ENCODE measurements around the gene MARCHF10. TPM values are rescaled to one million over a fixed set of nuclear protein-coding genes. Genes with fewer than 3 reads are reported as not detected.
"Not testable (repeated sequence)": the region's sequence is repeated elsewhere in the genome, so short reads cannot be mapped to it uniquely, and the experiment has no call there.

Gene MARCHF10
- total RNA-seq, 1 experiment from 2014 or later, result not detected

DNA sequence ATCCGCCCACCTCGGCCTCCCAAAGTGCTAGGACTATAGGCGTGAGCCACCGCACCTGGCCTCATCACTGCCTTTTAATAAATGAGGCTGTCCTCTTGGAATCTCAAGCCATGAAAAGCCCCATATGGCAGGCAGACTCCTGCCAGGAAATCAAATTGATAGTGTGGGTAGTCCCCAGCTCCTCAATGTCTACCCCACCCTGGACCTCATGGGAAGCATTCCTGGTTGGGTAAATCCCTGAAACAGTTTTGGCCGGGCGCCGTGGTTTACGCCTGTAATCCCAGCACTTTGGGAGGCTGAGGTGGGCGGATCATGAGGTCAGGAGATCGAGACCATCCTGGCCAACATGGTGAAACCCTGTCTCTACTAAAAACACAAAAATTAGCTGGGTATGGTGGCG, 109.7 kb downstream of the MARCHF10 start:
- not testable (repeated sequence) for DNase-seq (ENCODE audit: low read depth)

DNA sequence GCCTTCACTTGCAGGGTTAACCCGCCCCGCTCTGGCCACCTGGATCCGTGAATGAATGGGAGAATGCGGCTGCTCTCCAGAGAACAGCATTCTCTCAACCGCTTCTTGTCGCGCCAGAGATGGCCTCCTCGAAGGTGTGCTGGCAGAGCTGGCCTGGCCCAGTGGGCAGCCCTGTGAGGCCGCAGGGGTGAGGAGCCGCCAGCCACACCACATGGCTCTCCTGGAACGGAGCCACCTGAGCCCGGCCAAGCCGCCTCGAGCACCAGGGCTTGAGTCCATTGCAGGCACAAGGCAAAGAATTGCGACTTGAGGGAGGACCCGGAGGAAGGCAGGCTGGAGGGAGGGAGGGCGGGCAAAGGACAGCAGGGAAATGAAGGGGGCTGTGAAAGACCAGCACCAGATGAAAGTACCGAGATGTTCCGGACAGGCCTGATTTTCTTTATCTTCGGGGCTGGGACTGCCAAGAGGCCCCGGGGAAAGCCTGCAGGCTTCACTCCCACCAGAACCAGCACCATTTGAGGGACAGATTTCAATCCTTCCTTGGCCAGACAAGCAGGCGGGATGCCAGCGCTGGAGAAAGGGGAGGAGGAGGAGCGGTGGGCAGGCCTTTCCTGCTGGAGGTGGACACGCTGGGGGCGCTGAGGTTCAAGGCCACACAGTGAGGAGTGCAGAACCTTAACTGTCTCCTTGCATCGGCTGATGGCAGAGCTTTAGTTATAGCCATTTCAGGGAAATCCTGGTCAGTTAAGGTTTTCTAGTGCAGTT, 111.2 kb downstream of the MARCHF10 start:
- no peak for DNase-seq (ENCODE audit: low read depth)

DNA sequence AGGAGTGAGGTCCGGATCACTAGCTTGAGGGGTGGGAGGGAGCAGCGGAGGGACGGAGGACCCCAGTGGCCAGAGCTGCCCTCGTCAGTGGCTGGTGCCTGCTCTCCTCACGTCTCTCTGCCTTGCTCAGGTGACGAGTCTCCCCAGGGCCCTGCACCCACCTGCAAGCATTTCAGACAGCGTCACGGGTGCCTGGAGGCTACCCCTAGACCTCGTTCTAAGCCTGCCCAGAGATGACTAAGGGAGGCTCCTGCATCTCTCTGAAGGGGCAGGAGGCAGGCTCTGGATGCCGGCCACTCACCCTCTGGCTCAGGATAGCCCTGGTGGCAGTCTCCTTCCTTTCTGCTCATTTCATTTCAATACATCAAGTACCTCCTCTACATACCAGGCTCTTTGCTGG, 111.9 kb downstream of the MARCHF10 start:
- DNase-seq (ENCODE audit: low read depth), result no peak

DNA sequence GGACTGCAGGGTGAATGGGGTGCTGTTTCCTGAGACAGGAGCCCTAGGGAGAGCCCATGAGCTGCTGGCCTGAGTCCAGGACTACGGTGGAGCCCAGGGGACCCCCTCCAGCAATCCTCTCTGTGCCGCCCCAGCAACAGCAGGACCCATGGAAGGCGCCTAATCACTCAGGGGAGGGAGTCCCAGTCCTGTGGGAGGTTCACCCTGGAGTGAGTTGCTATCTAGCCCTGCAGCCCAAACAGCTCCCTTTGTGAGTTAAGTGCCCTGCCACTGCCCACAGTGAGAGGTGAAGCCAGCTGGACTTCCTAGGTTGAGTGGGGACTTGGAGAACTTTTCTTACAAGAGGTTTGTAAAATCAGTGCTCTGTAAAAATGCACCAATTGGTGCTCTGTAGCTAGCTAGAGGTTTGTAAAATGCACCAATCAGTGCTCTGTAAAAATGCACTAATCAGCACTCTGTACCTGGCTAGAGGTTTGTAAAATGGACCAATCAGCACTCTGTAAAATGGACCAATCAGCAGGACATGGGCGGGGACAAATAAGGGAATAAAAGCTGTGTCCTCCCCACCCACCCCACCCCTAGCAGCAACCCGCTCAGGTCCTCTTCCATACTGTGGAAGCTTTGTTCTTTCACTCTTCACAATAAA, 112.9 kb downstream of the MARCHF10 start:
- DNase-seq (ENCODE audit: low read depth), result not testable (repeated sequence)

DNA sequence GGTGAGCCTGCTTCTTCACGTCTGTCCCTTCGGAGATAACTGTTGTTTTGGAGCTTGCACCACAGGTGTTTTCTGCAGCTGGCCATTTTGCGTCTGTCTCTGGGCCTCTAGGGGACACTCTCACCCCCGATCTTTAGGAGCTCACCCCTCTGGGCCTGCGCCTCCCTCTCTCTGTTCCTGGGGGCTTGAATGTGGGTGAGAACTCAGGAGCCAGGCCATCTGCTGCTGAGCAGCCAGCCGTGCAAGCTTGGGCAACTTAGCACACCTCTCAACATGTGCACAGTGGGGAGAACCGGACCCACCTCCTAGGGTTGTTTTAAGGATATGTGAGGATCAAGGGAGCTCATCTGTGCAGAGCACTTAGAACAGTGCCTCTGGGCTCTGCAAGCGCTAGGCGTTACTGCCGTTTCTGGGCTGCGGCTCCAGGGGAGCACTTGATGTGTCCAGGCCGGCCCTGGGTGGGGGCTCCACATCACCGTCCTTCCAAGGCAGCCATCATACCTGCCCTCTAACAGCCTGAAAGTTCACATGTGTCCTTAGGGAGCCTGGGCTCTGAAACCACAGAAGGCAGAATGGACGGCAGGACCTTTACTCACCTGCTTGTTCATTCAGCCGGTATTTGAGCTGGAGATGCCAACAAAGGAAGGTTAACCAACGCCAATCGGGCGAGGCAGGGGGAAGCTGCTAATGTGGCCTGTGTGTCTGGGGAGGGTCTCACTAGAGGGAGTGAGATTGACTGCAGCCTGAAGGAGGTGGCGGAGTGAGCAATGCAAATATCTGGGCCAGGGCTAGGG, 114.3 kb downstream of the MARCHF10 start:
- DNase-seq (ENCODE audit: low read depth), result no peak

DNA sequence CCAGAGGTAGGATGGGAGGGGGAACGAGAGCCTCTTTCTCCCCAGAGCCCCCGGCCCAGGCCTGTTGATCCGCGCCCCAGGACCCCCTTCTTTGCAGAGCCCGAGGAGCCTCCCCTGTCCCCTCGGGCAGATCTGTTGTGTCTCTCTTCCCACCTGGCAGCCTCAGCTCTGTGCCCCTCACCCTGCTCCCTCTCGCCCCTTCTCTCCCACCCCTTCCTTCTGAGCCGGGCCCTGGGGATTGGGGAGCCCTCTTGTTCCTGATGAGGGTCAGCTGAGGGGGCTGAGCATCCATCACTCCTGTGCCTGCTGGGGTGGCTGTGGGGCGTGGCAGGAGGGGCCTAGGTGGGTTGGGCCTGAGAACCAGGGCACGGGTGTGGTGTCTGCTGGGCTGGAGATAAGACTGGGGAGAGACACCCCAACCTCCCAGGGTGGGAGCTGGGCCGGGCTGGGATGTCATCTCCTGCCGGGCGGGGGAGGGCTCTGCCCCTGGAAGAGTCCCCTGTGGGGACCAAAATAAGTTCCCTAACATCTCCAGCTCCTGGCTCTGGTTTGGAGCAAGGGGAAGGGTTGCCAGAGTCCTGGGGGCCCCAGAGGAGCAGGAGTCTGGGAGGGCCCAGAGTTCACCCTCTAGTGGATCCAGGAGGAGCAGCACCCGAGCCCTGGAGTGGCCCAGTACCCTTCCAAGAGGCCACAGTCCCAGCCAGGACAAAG, 115.2 kb downstream of the MARCHF10 start:
- DNase-seq (ENCODE audit: low read depth), result no peak

DNA sequence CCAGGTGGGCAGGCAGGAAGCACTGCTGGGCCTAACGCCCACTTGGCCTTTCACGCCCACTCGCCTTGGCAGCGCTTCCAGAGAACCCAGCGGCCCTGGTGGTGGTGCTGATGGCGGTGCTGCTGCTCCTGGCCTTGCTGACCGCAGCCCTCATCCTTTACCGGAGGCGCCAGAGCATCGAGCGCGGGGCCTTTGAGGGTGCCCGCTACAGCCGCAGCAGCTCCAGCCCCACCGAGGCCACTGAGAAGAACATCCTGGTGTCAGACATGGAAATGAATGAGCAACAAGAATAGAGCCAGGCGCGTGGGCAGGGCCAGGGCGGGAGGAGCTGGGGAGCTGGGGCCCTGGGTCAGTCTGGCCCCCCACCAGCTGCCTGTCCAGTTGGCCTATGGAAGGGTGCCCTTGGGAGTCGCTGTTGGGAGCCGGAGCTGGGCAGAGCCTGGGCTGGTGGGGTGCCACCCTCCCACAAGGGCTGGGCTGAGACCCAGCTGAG, 115.9 kb downstream of the MARCHF10 start:
- DNase-seq (ENCODE audit: low read depth), result no peak

DNA sequence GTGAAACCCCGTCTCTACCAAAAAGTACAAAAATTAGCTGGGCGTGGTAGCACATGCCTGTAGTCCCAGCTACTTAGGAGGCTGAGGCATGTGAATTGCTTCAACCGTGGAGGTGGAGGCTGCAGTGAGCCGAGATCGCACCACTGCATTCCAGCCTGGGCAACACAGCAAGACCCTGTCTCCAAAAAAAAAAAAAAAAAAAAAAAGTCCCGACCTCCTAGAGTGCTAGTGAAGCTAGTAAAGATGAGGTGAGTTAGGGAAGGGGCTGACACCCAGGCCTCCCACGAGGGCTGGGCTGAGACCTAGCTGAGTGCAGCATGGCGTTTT, 116.6 kb downstream of the MARCHF10 start:
- DNase-seq (ENCODE audit: low read depth), result not testable (repeated sequence)

DNA sequence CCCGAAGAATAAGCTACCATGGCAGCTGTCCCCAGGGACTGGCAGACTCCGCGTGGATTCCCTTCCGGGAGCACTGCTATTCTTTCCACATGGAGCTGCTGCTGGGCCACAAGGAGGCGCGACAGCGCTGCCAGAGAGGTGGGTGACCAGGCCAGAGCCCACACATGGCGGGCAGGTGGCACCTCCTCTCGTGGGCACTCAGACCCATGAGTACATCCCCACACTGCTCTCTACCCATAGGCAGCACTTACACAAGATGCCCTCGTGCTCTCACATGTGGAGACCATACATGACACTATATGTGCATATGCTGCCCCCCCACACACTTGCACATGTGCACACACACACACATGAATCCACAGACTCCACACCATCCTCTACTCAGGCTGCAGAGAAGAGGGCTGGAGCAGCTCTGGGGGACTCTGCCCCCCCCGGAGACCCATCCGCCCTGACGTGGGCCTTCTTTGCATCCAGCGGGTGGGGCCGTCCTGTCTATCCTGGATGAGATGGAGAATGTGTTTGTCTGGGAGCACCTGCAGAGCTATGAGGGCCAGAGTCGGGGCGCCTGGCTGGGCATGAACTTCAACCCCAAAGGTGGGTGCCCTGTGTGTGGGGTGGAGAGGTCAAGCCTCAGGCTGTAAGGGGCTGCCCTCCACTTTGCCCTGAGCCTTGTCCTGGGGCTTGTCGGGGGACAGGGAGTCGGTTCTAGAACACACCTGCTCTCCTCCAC, 117.8 kb downstream of the MARCHF10 start:
- no peak for DNase-seq (ENCODE audit: low read depth)

DNA sequence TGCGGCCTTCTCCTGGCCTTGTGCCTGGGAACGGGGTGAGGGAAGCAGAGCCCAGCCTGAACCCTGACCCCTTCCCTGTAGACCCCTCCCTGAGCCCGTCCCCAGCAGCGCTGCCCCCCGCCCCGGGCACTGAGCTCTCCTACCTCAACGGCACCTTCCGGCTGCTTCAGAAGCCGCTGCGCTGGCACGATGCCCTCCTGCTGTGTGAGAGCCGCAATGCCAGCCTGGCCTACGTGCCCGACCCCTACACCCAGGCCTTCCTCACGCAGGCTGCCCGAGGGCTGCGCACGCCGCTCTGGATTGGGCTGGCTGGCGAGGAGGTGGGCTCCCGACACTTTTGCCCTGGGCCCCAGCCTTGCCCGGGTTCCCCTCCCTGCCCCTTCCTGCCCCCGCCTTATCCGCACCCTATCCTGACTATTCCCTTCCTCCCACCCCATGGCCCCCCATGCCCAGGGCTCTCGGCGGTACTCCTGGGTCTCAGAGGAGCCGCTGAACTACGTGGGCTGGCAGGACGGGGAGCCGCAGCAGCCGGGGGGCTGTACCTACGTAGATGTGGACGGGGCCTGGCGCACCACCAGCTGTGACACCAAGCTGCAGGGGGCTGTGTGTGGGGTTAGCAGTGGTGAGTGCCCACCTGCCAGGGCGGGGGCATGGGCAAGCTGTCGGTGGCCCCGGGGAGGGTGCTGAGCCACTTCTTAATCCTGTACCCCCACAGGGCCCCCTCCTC, 118.5 kb downstream of the MARCHF10 start:
- no peak for DNase-seq (ENCODE audit: low read depth)

DNA sequence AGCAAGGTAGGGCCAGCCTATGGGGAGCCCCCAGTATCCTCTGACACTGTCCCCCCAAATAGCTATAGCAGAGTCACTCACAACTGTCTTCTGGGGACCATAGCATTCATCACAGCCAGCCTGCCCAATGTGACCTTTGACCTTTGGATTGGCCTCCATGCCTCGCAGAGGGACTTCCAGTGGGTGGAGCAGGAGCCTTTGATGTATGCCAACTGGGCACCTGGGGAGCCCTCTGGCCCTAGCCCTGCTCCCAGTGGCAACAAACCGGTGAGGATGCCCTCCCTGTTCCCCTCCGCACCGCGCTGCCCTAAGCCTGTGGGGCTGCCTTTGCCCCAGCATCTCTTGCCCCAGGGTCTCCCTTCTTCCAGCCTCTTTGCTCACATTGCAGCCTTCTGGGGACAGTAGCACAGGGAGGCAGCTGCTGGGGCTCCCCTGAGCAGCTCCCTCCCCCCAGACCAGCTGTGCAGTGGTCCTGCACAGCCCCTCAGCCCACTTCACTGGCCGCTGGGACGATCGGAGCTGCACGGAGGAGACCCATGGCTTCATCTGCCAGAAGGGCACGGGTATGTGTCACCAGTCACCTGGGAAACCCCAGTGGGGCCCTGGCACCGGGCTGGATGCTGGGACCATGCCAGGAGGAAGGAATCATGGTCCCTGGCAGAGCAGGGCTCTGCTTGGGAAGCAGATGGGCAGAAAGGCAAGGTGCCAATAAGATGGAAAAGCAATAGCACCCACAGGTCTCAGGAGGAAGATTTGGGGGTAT, 119.5 kb downstream of the MARCHF10 start:
- DNase-seq (ENCODE audit: low read depth), result no peak

DNA sequence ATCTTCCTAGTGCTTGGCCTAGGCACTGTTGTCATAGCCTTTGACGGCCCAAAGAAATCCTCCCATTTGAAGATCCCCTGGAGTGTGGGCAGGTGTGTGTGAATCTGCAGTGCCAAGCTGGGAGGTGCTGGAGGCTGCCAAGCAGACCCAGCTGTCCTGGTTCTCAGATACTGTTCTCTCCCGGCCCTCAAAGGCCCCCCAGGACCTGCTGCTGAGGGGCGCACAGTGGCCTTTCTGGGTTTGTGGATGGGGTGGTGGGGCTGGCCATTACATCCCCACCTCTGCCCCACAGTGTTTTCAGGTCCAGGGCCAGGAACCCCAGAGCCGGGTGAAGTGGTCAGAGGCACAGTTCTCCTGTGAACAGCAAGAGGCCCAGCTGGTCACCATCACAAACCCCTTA, 120.1 kb downstream of the MARCHF10 start:
- DNase-seq (ENCODE audit: low read depth), result no peak

DNA sequence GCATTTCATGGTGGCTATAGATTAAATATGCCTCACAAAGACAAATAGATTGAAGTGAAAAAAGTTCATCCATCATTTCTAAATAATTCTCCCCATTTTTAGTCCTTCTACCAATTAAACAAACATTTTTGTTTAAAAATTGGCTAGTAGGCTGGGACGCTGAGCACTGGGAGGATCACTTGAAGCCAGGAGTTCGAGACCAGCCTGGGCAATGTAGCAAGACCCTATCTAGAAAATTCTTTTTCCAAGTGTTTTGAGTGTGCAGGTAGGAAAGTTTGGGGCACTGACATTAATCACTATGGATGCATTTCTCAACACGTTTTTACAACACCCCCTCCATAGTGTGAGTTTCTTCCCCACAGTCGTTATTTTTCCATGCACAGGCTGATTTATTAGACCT, 123.9 kb downstream of the MARCHF10 start:
- no peak for DNase-seq (ENCODE audit: low read depth)

DNA sequence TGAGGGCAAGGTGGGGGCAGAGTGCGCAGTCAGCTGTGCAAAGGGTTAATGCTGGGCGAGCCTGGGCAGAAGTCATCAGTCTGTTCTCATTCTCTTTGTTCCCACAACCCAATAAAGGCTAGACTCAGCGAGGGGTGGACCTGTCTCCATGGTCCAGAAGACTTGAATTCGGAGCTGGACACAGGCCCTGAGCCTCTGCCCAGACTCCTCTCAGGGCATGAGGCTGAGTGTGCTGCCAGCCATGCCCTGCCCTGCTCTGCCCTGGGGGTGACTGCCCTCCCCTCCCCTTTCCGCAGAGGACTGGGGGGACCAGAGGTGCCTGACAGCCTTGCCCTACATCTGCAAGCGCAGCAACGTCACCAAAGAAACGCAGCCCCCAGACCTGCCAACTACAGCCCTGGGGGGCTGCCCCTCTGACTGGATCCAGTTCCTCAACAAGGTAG, 126.2 kb downstream of the MARCHF10 start:
- DNase-seq (ENCODE audit: low read depth), result no peak

DNA sequence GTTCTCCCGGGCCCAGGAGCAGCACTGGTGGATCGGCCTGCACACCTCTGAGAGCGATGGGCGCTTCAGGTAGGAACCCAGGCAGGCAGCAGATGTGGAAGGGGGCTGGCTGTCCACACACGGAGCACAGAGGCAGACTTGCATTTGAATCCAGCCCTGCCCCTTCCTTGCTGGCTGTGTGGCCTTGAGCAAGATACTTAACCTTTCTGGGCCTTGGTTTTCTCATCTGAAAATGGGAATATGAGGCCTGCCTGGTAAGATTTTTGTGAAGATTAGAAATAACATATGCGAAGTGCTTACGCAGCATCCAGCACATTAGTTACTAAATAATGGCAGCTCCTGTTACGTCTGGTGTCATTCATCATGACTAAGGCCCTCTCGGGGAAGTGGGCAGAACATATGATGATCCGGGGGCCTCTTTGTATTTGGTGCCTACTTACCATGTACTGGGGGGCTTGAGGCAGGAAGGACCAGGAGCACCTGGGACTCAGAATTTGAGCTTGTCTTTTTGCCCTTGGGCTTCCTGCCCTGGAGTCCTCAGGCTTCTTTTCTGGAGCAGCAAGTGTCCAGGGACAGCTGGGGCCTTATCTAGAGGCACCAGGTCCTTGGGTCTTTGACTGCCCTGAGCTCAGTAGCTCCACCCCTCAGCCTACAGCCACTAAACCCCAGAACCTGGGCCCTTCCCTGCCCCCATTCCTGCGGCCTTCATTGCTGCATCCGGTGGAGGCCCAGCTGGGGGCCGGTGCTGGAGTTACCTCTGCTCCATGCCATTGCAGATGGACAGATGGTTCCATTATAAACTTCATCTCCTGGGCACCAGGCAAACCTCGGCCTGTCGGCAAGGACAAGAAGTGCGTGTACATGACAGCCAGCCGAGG, 126.8 kb downstream of the MARCHF10 start:
- no peak for DNase-seq (ENCODE audit: low read depth)

DNA sequence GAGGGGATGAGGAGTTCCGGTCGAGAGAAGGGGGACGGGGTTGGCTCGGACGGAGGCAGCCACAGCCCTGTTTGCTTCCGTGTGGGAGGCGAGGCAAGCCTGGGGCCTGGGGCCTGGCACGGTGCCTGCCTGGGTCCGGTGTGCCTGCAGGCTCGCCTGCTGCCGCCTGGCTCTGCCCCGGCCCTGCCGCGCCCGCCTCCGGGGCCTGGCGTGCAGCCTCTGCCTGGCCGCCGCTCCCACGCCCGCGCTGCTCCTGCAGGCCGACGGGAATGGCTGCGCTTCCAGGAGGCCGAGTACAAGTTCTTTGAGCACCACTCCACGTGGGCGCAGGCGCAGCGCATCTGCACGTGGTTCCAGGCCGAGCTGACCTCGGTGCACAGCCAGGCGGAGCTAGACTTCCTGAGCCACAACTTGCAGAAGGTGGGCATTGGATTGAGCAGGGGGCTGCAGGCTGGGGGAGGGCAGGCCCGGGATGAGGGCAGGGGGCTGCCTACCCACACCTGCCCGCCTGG, 127.5 kb downstream of the MARCHF10 start:
- no peak for DNase-seq (ENCODE audit: low read depth)

DNA sequence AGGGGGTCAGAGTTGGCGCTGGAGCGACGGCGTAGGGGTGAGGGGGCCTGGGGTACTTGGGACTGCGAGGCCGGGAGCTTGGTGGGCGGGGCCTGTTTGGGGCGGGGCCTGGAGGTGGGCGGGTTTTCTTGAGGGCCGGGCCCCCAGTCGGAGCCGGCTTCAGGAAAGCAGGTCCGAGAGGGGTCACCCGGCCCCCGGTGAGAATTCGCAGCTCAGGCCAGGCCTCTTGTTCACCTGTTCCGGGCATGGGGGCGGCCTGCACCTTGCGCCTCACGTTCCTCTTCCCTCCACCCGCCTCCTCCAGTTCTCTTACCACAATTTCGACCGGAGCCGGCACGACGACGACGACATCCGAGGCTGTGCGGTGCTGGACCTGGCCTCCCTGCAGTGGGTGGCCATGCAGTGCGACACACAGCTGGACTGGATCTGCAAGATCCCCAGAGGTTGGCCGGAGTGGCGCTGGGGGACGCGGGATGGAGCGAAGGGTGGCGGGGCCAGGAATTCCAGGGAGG, 128.2 kb downstream of the MARCHF10 start:
- DNase-seq (ENCODE audit: low read depth), result no peak

DNA sequence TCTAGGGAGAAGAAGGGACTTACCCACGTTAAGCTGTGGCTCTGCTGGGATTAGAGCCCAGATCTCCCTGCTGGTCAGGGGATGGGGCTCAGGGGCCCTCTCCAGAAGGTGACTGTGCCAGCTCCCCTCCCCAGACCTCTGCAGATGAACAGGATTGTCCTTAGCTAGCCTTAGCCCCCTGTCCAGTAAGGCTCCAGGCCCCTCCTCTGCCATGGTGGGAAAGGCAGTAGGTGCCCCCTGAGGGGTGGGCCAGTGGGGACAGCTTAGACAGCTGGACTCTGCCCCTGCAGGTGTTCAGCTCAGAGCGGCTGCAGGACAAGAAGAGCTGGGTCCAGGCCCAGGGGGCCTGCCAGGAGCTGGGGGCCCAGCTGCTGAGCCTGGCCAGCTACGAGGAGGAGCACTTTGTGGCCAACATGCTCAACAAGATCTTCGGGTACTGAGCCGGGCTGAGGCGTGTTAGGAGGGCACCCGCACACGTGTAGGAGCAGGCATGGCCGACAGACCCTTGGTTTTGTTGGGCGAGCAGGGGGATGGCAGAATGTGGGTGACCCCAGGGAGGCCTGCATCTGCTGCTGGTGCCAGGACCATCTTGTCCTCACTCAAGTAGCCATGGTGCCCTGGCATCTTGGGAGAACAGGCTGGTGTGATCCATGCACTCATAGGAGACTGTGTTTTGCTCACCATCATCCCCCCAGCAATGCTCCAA, 129.7 kb downstream of the MARCHF10 start:
- DNase-seq (ENCODE audit: low read depth), result no peak
